ENCODE results near the gene FRMD5. TPM values are rescaled to one million over a fixed set of nuclear protein-coding genes. Genes with fewer than 3 reads are reported as not detected.

Gene FRMD5
- total and polyA plus RNA-seq, 2 donors (not counting 1 experiment from before 2014, with no cell fraction given), result not detected

GRCh38 chr15:43955140-43955539, 239.9 kb downstream of the FRMD5 start:
- no peaks in the 10 kb centered on the region for H3K36me3 ChIP-seq (replicated peaks in 1 of 2; ENCODE audit: control extremely low read depth in 1 of 2, control insufficient read depth in 1 of 2, extremely low read depth in 1 of 2, insufficient read depth in 2 of 2, low read length in 1 of 2)
- H4K20me1 ChIP-seq (ENCODE audit: control insufficient read depth, insufficient read depth, low read length, poor library complexity, severe bottlenecking), result no peaks in the 10 kb centered on the region
- H3K4me3 ChIP-seq (ENCODE audit: control extremely low read depth in 1 of 5, extremely low read depth in 1 of 5, insufficient read depth in 1 of 5, low read depth in 2 of 5, low read length in 4 of 5), result no peak overlapping the region
- no peak overlapping the region for H3K4me2 ChIP-seq (replicated peaks; ENCODE audit: low read depth, low read length, poor library complexity, severe bottlenecking)
- peaks cover 19% of the 10 kb centered on the region for H3K27me3 Mint-ChIP-seq
- POLR2A ChIA-PET, result no interaction called here
- TF ChIP-seq CTCF (IDR thresholded peaks at IDR 0.05), result no peak
- no peak for TF ChIP-seq EZH2 (IDR thresholded peaks at IDR 0.05; ENCODE audit: borderline replicate concordance, insufficient read depth, low read depth, low read length, poor library complexity, severe bottlenecking)
- no peaks in the 10 kb centered on the region for H3K27me3 ChIP-seq (replicated peaks in 1 of 4; ENCODE audit: control extremely low read depth in 1 of 4, control insufficient read depth in 3 of 4, insufficient read depth in 4 of 4, low read length in 3 of 4)
- ATAC-seq (ENCODE audit: low read depth) (no peak), DNase-seq (no peak)
- no peak overlapping the region for H3K9ac ChIP-seq (ENCODE audit: low read length)
- no peak overlapping the region for H3K27ac ChIP-seq (ENCODE audit: low read length in 2 of 2)
- H3K27ac Mint-ChIP-seq, result no peak overlapping the region
- H3K9me3 ChIP-seq (ENCODE audit: control extremely low read depth in 1 of 3, control insufficient read depth in 2 of 3, insufficient read depth in 1 of 3, low read length in 2 of 3), result no peaks in the 10 kb centered on the region
- no peak overlapping the region for H3K4me3 Mint-ChIP-seq
- CTCF ChIA-PET, result no interaction called here
- no peaks in the 10 kb centered on the region for H3K4me1 ChIP-seq (ENCODE audit: control insufficient read depth in 2 of 2, insufficient read depth in 2 of 2, low read length in 2 of 2)
- intact Hi-C loops (cut with micrococcal nuclease), result no loop called here
- H2AFZ ChIP-seq (ENCODE audit: insufficient read depth, low read depth, low read length, poor library complexity, severe bottlenecking), result no peak overlapping the region
- 83% methylated on average over 1 of the region's 1 CpG for WGBS (ENCODE audit: insufficient coverage)
- no peaks in the 10 kb centered on the region for H3K79me2 ChIP-seq (ENCODE audit: control insufficient read depth, insufficient read depth, low read length)
- H3K9me3 Mint-ChIP-seq (ENCODE audit: insufficient read depth), result no peaks in the 10 kb centered on the region
- H3K4me1 Mint-ChIP-seq, result no peaks in the 10 kb centered on the region

GRCh38 chr15:43954181-43954621, 240.9 kb downstream of the FRMD5 start:
- H3K27me3 Mint-ChIP-seq, result peaks cover 15% of the 10 kb centered on the region
- Histone ChIP-seq H3K27me3 (replicated peaks in 1 of 4; ENCODE audit: control extremely low read depth in 1 of 4, control insufficient read depth in 3 of 4, insufficient read depth in 4 of 4, low read length in 3 of 4) (no peaks in the 10 kb centered on the region), H3K4me1 (ENCODE audit: control insufficient read depth in 2 of 2, insufficient read depth in 2 of 2, low read length in 2 of 2) (peaks cover 0 to under 1% of the 10 kb centered on the region in 2 donors), H2AFZ (ENCODE audit: insufficient read depth, low read depth, low read length, poor library complexity, severe bottlenecking) (no peak overlapping the region), H3K4me3 (ENCODE audit: control extremely low read depth in 1 of 5, extremely low read depth in 1 of 5, insufficient read depth in 1 of 5, low read depth in 2 of 5, low read length in 4 of 5) (no peak overlapping the region), H4K20me1 (ENCODE audit: control insufficient read depth, insufficient read depth, low read length, poor library complexity, severe bottlenecking) (no peaks in the 10 kb centered on the region), H3K36me3 (replicated peaks in 1 of 2; ENCODE audit: control extremely low read depth in 1 of 2, control insufficient read depth in 1 of 2, extremely low read depth in 1 of 2, insufficient read depth in 2 of 2, low read length in 1 of 2) (no peaks in the 10 kb centered on the region), H3K9me3 (ENCODE audit: control extremely low read depth in 1 of 3, control insufficient read depth in 2 of 3, insufficient read depth in 1 of 3, low read length in 2 of 3) (no peaks in the 10 kb centered on the region), H3K9ac (ENCODE audit: low read length) (no peak overlapping the region), H3K4me2 (replicated peaks; ENCODE audit: low read depth, low read length, poor library complexity, severe bottlenecking) (no peak overlapping the region), H3K27ac (ENCODE audit: low read length in 2 of 2) (no peak overlapping the region), H3K79me2 (ENCODE audit: control insufficient read depth, insufficient read depth, low read length) (no peaks in the 10 kb centered on the region)
- no peak overlapping the region for H3K4me3 Mint-ChIP-seq
- ATAC-seq (ENCODE audit: low read depth) (no peak), DNase-seq (no peak)
- no peaks in the 10 kb centered on the region for H3K9me3 Mint-ChIP-seq (ENCODE audit: insufficient read depth)
- POLR2A ChIA-PET, result no interaction called here
- peaks cover 2% of the 10 kb centered on the region for H3K4me1 Mint-ChIP-seq
- CTCF ChIA-PET, result no interaction called here
- intact Hi-C loops (cut with micrococcal nuclease), result no loop called here
- H3K27ac Mint-ChIP-seq, result no peak overlapping the region
- no peak for TF ChIP-seq EZH2 (IDR thresholded peaks at IDR 0.05; ENCODE audit: borderline replicate concordance, insufficient read depth, low read depth, low read length, poor library complexity, severe bottlenecking)
- no peak for TF ChIP-seq CTCF (IDR thresholded peaks at IDR 0.05)
- WGBS (ENCODE audit: insufficient coverage), result 75% methylated on average over 3 of the region's 4 CpGs
